HG03095 (cell line): ENCODE results near the gene CCDC40.

Experiments
- ATAC-seq: cut with Tn5 transposase; IDR thresholded peaks from one replicate; pipeline ENCODE4 v1.9.1; 2021; ENCODE audit warnings: moderate library complexity; ENCODE audit not compliant: unreplicated experiment

Gene CCDC40

GRCh38 chr17:80129006-80129565 is 92.6 kb downstream of the CCDC40 start:
- ATAC-seq: no peak

- no peak for ATAC-seq
These were observed 94.5 kb downstream of the CCDC40 start for GRCh38 chr17:80130992-80131391.

- ATAC-seq: no peak
These were observed 96.6 kb downstream of the CCDC40 start for GRCh38 chr17:80132906-80133625.

GRCh38 chr17:80133626-80133970 is 97.2 kb downstream of the CCDC40 start:
- no peak for ATAC-seq

- no peak for ATAC-seq
These were observed 100.7 kb downstream of the CCDC40 start for GRCh38 chr17:80137131-80137530.

DNA sequence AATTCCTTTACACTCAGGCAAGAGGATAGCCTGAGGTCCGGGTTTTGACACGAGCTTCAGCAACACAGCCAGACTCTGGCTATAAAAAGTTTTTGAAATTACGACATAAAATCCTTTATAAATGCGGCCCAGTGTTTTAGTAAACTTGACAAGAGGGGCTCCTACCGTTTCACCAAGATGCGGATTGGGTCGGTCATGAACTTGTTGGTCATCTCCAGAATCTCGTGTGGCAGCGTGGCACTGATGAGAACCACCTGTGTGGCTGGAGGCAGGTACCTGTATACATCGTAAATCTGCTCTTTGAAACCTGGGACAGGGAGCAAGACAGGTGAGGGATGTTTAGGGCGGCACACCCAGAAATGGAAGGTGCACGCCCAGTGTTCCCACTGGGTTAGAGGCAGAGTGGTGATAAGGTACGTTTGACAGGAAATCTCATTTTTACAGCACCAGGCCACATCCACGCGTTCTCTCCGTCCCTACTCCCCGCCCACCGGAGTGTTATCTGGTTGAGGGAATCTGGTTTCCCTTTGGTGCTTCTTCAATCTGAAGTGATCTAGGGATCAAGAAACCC is 102.5 kb downstream of the CCDC40 start:
- no peak for ATAC-seq

- ATAC-seq: no peak
These were observed 105.2 kb downstream of the CCDC40 start for GRCh38 chr17:80141463-80142165.

GRCh38 chr17:80142929-80143328 is 106.5 kb downstream of the CCDC40 start:
- no peak for ATAC-seq

DNA sequence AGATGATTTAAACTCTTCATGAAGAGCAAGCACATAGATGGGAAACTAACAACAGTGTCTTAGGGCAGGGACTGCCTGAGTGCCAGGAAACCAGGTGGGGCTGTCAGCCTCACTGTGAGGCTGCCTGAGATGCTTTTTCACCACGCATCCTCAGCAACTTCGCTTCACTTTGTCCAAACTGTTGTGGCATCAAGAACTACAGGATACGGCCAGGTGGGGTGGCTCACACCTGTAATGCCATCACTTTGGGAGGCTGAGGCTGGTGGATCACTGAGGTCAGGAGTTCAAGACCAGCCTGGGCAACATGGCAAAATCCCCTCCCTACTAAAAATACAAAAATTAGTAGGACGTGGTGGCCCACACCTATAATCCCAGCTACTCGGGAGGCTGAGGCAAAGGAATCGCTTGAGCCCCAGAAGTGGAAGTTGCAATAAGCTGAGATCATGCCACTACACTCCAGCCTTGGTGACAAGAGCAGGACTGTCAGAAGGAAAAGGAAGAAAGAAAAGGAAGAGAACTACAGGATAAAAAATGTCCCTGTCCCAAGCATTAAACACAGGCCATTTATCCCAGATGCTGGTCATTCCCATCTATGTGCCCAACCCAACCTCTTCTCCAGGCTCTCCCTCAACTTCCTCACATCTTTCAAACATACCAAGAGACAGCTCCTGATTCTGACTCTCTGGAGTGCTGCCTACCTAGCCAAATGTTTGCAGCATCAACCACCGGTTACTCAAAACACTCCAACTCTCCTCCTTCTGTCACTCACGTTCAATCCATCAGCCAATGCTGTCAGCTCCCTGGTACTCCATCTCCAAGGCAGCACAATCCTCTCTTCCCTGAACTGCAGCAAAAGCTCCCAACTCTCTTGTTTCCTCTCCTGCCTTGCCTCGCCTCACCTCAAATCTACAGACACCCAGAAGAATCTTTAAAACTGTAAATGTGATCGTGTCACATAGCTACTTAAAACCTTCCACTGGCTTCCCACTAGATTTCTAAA is 108.9 kb downstream of the CCDC40 start:
- ATAC-seq: no peak

DNA sequence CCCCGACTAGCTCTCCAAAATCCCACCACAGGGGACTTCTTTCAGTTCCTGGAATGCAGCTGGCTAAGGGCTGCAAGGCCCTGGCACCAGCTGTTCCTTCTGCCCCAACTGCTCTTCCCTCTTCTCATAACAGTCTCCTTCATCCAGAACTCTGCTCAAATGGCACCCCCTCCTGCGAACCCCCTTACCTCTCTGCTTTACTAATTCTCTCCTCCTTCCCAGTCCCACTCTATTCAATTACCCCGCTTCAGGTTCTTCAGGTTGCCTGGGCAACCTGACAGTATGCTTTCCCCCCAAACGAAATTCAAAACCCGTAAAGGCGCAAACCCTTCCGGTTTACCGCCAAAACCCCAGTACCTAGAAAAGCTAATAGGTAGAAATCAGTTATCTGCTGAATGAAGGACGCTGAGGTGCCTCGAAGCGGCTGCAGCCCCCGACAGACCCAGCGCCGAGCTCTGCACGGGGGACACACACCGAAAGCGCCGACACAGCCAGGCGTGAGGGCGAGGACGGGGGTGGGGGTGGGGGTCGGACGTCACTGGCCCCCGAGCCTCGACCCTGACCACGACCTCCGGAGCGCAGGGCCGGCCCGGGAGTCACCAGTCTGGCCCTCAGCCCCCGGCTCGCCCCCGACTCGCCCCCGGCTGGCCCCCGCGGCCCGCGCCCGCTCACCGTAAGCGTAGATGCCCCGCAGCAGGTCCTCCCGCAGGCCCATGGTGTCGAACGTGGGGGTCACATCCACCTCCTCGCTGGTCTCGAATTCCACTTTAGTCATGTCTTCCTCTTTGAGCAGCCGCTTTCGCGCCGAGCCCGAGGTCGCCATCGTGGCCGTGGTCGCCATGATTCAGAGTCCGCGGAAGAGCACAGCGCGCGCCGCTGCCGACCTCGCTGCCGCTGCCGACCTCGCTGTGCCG is 109.9 kb downstream of the CCDC40 start:
- ATAC-seq: peak; percentile 4

- peak; percentile 78 for ATAC-seq
These were observed 110.8 kb downstream of the CCDC40 start, which contains the start of gene EIF4A3 for GRCh38 chr17:80147035-80147822. EIF4A3 (minus strand) TSS chr17:80147128; CDS start chr17:80146961, 167 bp downstream.
